ENCODE data around the gene FOXS1. TPM values are rescaled to one million over a fixed set of nuclear protein-coding genes. Genes with fewer than 3 reads are reported as not detected.

FOXS1 gene
- total RNA-seq, 2 experiments from 2014 or later = not detected

- no peaks in the 10 kb centered on the region for H3K9me2 ChIP-seq (ENCODE audit: insufficient read depth, low read length)
- intact Hi-C loops (cut with micrococcal nuclease; ENCODE audit: unreplicated experiment) = no loop called here
- CTCF ChIA-PET (ENCODE audit: unreplicated experiment) = no interaction called here
- no peak overlapping the region for H3K27ac ChIP-seq (ENCODE audit: low read depth, low read length, poor library complexity, severe bottlenecking)
- H3K9me3 ChIP-seq (ENCODE audit: low read length) = no peaks in the 10 kb centered on the region
- H3K4me3 ChIP-seq (ENCODE audit: low read depth, low read length, poor library complexity, severe bottlenecking) = no peak overlapping the region
- no peaks in the 10 kb centered on the region for H4K20me1 ChIP-seq (ENCODE audit: insufficient read depth, low read length)
- no peak for DNase-seq (ENCODE audit: low spot score)
- H3K36me3 ChIP-seq (ENCODE audit: insufficient read depth, low read length) = no peaks in the 10 kb centered on the region
- no peaks in the 10 kb centered on the region for H3K79me2 ChIP-seq (ENCODE audit: insufficient read depth, low read depth, low read length)
- BruUV-seq (replicated peaks) = no TSS peak
- TF ChIP-seq EZH2phosphoT487 (IDR thresholded peaks at IDR 0.05; ENCODE audit: borderline replicate concordance, low read depth, low read length) = no peak
- TF ChIP-seq CTCF (conservative IDR thresholded peaks at IDR 0.05; ENCODE audit: low read length) = no peak
- H3K4me2 ChIP-seq (ENCODE audit: low read length) = no peak overlapping the region
- H2AFZ ChIP-seq (ENCODE audit: low read length) = no peak overlapping the region
- POLR2A ChIA-PET = interaction anchor here (0.9 kb wide), 1 partner anchor 97 kb away, joined by 3 read pairs; the partner anchor contains the start of gene TPX2
- H3K4me1 ChIP-seq (ENCODE audit: insufficient read depth, low read length, poor library complexity, severe bottlenecking) = no peaks in the 10 kb centered on the region
These were observed 9.8 kb downstream of the FOXS1 start for GRCh38 chr20:31835554-31835953.

- no peak overlapping the region for H3K4me2 ChIP-seq (ENCODE audit: low read length)
- no peak for DNase-seq (ENCODE audit: low spot score)
- ChIA-PET POLR2A (no interaction called here), CTCF (ENCODE audit: unreplicated experiment) (no interaction called here)
- no peak overlapping the region for H3K4me3 ChIP-seq (ENCODE audit: low read depth, low read length, poor library complexity, severe bottlenecking)
- no peak overlapping the region for H2AFZ ChIP-seq (ENCODE audit: low read length)
- no TSS peak for BruUV-seq (replicated peaks)
- no peak for TF ChIP-seq CTCF (conservative IDR thresholded peaks at IDR 0.05; ENCODE audit: low read length)
- no peak for TF ChIP-seq EZH2phosphoT487 (IDR thresholded peaks at IDR 0.05; ENCODE audit: borderline replicate concordance, low read depth, low read length)
- no peak overlapping the region for H3K27ac ChIP-seq (ENCODE audit: low read depth, low read length, poor library complexity, severe bottlenecking)
- H3K9me2 ChIP-seq (ENCODE audit: insufficient read depth, low read length) = no peaks in the 10 kb centered on the region
- no peaks in the 10 kb centered on the region for H4K20me1 ChIP-seq (ENCODE audit: insufficient read depth, low read length)
- no peaks in the 10 kb centered on the region for H3K79me2 ChIP-seq (ENCODE audit: insufficient read depth, low read depth, low read length)
- H3K36me3 ChIP-seq (ENCODE audit: insufficient read depth, low read length) = no peaks in the 10 kb centered on the region
- no peaks in the 10 kb centered on the region for H3K9me3 ChIP-seq (ENCODE audit: low read length)
- intact Hi-C loops (cut with micrococcal nuclease; ENCODE audit: unreplicated experiment) = no loop called here
- peaks cover 8% of the 10 kb centered on the region for H3K4me1 ChIP-seq (ENCODE audit: insufficient read depth, low read length, poor library complexity, severe bottlenecking)
These were observed 11.4 kb downstream of the FOXS1 start for GRCh38 chr20:31833931-31834521.

DNA sequence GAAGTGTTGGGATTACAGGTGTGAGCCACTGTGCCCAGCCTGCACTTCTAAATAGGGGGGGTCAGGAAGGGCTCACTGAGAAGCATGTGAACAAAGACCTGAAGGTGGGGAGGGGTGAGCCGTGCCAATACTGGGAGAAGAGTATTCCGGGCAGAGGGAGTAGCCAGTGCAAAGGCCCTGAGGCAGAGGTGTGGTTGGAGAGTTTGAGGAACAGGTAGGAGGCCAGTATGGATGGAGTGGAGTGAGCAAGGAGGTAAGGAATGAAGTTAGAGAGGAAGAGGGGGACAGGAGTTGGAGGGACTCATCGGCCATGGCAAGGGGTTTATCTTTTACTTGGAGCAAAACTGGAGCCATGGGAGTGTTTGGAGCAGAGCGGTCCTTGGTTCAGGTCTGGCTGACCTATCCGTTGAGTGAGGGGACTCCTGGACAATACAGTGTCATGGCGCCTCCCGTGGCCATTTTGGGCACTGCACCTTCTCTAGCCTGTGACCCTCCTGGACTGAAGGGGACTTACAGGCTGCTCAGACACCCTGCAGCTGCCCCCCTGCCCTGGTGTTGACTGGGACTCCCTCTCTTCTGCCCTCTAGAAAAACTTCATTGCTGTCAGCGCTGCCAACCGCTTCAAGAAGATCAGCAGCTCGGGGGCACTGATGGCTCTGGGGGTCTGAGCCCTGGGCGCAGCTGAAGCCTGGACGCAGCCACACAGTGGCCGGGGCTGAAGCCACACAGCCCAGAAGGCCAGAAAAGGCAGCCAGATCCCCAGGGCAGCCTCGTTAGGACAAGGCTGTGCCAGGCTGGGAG, 12.1 kb downstream of the FOXS1 start:
- Histone ChIP-seq H3K4me2 (ENCODE audit: low read length) (no peak overlapping the region), H3K4me3 (ENCODE audit: low read depth, low read length, poor library complexity, severe bottlenecking) (no peak overlapping the region), H3K27ac (ENCODE audit: low read depth, low read length, poor library complexity, severe bottlenecking) (no peak overlapping the region), H3K36me3 (ENCODE audit: insufficient read depth, low read length) (no peaks in the 10 kb centered on the region), H4K20me1 (ENCODE audit: insufficient read depth, low read length) (no peaks in the 10 kb centered on the region), H2AFZ (ENCODE audit: low read length) (no peak overlapping the region), H3K9me2 (ENCODE audit: insufficient read depth, low read length) (no peaks in the 10 kb centered on the region), H3K9me3 (ENCODE audit: low read length) (no peaks in the 10 kb centered on the region), H3K4me1 (ENCODE audit: insufficient read depth, low read length, poor library complexity, severe bottlenecking) (peaks cover 8% of the 10 kb centered on the region), H3K79me2 (ENCODE audit: insufficient read depth, low read depth, low read length) (no peaks in the 10 kb centered on the region)
- no TSS peak for BruUV-seq (replicated peaks)
- POLR2A ChIA-PET = no interaction called here
- intact Hi-C loops (cut with micrococcal nuclease; ENCODE audit: unreplicated experiment) = no loop called here
- TF ChIP-seq EZH2phosphoT487 (IDR thresholded peaks at IDR 0.05; ENCODE audit: borderline replicate concordance, low read depth, low read length) (no peak), CTCF (conservative IDR thresholded peaks at IDR 0.05; ENCODE audit: low read length) (peak; percentile 89)
- peak; percentile 62 for DNase-seq (ENCODE audit: low spot score)
- CTCF ChIA-PET (ENCODE audit: unreplicated experiment) = interaction anchor here (0.6 kb wide), 1 partner anchor 13 kb away, joined by 3 read pairs; no protein-coding TSS in a partner anchor
